Measurements from ENCODE around the gene MARCHF6. TPM values are rescaled to one million over a fixed set of nuclear protein-coding genes. Genes with fewer than 3 reads are reported as not detected.

Gene MARCHF6
- total and polyA plus RNA-seq, 9 of the 15 experiments (the other 6 are each of a cell fraction or from before 2014, with no cell fraction given), result 74.1 to 456 (median 116) TPM

- TF ChIP-seq ELK3 (CRISPR knock-in tag; IDR thresholded peaks at IDR 0.05) (no peak), ZNF431 (CRISPR knock-in tag; IDR thresholded peaks at IDR 0.05) (no peak), RAD51 (IDR thresholded peaks at IDR 0.05; ENCODE audit: borderline replicate concordance, low read depth) (no peak), HNRNPUL1 (IDR thresholded peaks at IDR 0.05; ENCODE audit: low read length) (no peak), ZFP30 (CRISPR knock-in tag; IDR thresholded peaks at IDR 0.05; ENCODE audit: borderline replicate concordance) (no peak), PYGO2 (tag; IDR thresholded peaks at IDR 0.05) (no peak), MNT (conservative IDR thresholded peaks at IDR 0.05) (peak; percentile 64 to 66), ZNF583 (CRISPR knock-in tag; IDR thresholded peaks at IDR 0.05) (no peak; the same call in 1 of the 2 replicates), HMG20A (CRISPR knock-in tag; conservative IDR thresholded peaks at IDR 0.05) (no peak), E2F3 (CRISPR knock-in tag; IDR thresholded peaks at IDR 0.05) (no peak), CAMTA2 (CRISPR knock-in tag; conservative IDR thresholded peaks at IDR 0.05) (no peak), ZZZ3 (IDR thresholded peaks at IDR 0.05) (no peak), MAFK (IDR thresholded peaks at IDR 0.05; ENCODE audit: low read length) (no peak), ZNF584 (CRISPR knock-in tag; IDR thresholded peaks at IDR 0.05; ENCODE audit: low read depth) (0 out of 2 replicates have a peak, but pooled peaks have one; percentile 6), ARID2 (IDR thresholded peaks at IDR 0.05) (no peak), RHOXF2B (CRISPR knock-in tag; conservative IDR thresholded peaks at IDR 0.05) (no peak), FOXP1 (CRISPR knock-in tag; IDR thresholded peaks at IDR 0.05) (no peak), ZNF644 (tag; IDR thresholded peaks at IDR 0.05; ENCODE audit: low read depth) (no peak), FOXM1 (IDR thresholded peaks at IDR 0.05; ENCODE audit: low read depth) (no peak), FOXM1 (CRISPR knock-in tag; IDR thresholded peaks at IDR 0.05; ENCODE audit: low read depth) (no peak), ZNF76 (CRISPR knock-in tag; IDR thresholded peaks at IDR 0.05; ENCODE audit: borderline replicate concordance) (no peak), NUFIP1 (IDR thresholded peaks at IDR 0.05; ENCODE audit: partially characterized antibody) (no peak), NCOA6 (IDR thresholded peaks at IDR 0.05) (no peak), ZNF3 (CRISPR knock-in tag; IDR thresholded peaks at IDR 0.05) (no peak), ZNF830 (CRISPR knock-in tag; IDR thresholded peaks at IDR 0.05) (no peak), HCFC1 (IDR thresholded peaks at IDR 0.05; ENCODE audit: low read depth, low read length) (0 out of 2 replicates have a peak, but pooled peaks have one; percentile 18), ZNF395 (CRISPR knock-in tag; IDR thresholded peaks at IDR 0.05) (no peak)
Observed at GRCh38 chr5:10317825-10318682, 35.4 kb upstream of the MARCHF6 start (continued).
